SW 1271 (cell line): ENCODE data around the gene RGS12.

Experiments
- DNase-seq, 2 experiments: peaks; one replicate each; lab custom pipeline; 2025; lab: John Stamatoyannopoulos, UW

Gene RGS12

GRCh38 chr4:3253808-3254207 is 39.0 kb upstream of the RGS12 start:
- no peak for DNase-seq

GRCh38 chr4:3254302-3255131 is 38.3 kb upstream of the RGS12 start:
- no peak for DNase-seq

- DNase-seq: no peak
These were observed 37.1 kb upstream of the RGS12 start for GRCh38 chr4:3255611-3256186.

GRCh38 chr4:3256230-3257102 is 36.4 kb upstream of the RGS12 start:
- no peak for DNase-seq

GRCh38 chr4:3257103-3257555 is 35.7 kb upstream of the RGS12 start:
- DNase-seq: no peak

- DNase-seq: no peak
These were observed 35.0 kb upstream of the RGS12 start for GRCh38 chr4:3257556-3258482.

- DNase-seq: no peak
These were observed 31.2 kb upstream of the RGS12 start for GRCh38 chr4:3261411-3262207.

- no peak for DNase-seq
These were observed 30.4 kb upstream of the RGS12 start for GRCh38 chr4:3262208-3263052.

GRCh38 chr4:3263053-3263875 is 29.6 kb upstream of the RGS12 start:
- DNase-seq: no peak

- no peak for DNase-seq
These were observed 29.0 kb upstream of the RGS12 start for GRCh38 chr4:3263876-3264193.

- DNase-seq: no peak
These were observed 26.7 kb upstream of the RGS12 start for GRCh38 chr4:3266076-3266475.

- DNase-seq: no peak
These were observed 25.0 kb upstream of the RGS12 start for GRCh38 chr4:3267576-3268394.

GRCh38 chr4:3268395-3269104 is 24.3 kb upstream of the RGS12 start:
- DNase-seq: no peak

GRCh38 chr4:3269105-3269927 is 23.5 kb upstream of the RGS12 start:
- no peak for DNase-seq

- DNase-seq: no peak
These were observed 22.7 kb upstream of the RGS12 start for GRCh38 chr4:3269991-3270611.

- no peak for DNase-seq
These were observed 21.7 kb upstream of the RGS12 start for GRCh38 chr4:3271131-3271530.
